GM12872 (cell line): ENCODE results near the gene POLR1B.

Experiments used
- CTCF ChIP-seq: IDR thresholded peaks from 3 replicates; pipeline ENCODE4 v1.5.1; 2011; ENCODE audit warnings: low read depth, mild to moderate bottlenecking, low read length, moderate library complexity; ENCODE audit not compliant: insufficient read depth

POLR1B gene

GRCh38 chr2:112542123-112542983 is at the start of gene POLR1B:
Gene POLR1B (plus strand): TSS chr2:112542465. CDS start chr2:112542495, 30 bp downstream.
- no peak for TF ChIP-seq CTCF

- no peak for TF ChIP-seq CTCF
These were observed 49.2 kb upstream of the POLR1B start for GRCh38 chr2:112493048-112493447.

- TF ChIP-seq CTCF: no peak
These were observed 48.2 kb upstream of the POLR1B start for GRCh38 chr2:112493858-112494648.

GRCh38 chr2:112494828-112495227 is 47.4 kb upstream of the POLR1B start:
- TF ChIP-seq CTCF: no peak

GRCh38 chr2:112500850-112501484 is 41.3 kb upstream of the POLR1B start:
- TF ChIP-seq CTCF: peak; percentile 40; the same call in 2 of the 3 replicates

- no peak for TF ChIP-seq CTCF
These were observed 25.5 kb upstream of the POLR1B start for GRCh38 chr2:112516801-112517200.

GRCh38 chr2:112518807-112519206 is 23.5 kb upstream of the POLR1B start:
- no peak for TF ChIP-seq CTCF
